ENCODE measurements around the gene CCDC88C.

The CCDC88C gene

DNA sequence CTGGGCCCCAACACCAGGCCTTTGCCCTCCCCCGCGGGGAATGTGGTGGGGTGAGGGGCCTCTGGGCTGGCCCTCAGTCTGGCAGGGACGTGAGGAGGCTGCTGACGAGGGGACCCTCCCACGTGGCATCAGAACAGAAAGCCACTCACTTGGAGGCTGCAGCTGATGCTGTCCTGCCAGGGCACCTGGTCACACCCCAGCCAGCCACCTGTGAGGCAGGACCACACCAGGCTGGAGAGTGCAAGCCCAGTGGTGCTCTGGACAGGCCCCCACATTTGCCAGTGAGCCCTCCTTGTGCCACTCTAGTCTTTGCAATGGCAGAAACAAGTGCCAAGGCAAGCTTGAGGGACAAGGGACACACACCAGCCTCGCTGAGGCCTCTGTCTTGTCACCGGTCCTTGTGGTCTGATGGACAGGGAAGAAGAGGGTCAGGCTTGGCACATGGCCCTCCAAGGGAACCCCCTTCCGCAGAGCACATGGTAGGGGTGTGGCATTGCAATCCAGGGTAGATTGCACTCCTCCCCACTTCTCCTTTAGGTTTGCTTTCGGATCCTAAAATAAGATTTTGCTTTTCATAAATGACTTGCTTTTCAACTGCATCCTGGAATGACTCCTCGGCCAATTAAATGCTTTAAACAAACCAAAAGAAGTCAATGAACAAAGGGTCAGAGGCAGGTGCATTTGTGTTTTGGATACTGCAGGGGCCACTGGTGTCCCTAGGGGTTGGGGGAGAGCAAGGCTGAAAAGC lies 53.7 kb downstream of the CCDC88C start:
- DNase-seq, result no peak

DNA sequence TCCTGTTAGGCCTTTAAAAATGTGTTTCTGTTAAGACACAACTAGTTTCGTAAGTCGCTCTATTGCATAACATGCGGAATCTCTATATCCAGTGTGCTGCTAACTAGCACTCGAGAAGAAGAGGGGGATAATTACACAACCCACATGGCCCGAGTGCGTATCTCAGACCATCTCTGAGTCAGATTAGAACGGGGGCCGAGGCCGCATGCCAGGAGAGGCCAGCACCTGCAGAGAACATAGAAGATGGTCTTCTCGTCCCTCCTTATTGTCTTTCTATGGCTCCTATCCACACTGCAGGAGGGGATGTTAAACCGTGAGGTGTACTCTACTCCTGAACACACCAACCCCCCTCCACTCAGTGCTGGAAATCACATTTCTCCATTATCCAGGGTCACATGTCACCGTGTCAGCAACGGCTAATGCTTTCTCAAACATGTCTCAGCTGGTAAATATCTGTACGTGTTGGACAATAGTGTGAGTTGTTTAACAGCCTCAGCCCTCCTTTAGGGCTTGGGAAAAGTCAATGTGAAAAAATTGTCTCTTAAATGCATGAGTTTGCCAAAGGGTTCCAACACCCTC lies 56.3 kb downstream of the CCDC88C start:
- no peak for DNase-seq

DNA sequence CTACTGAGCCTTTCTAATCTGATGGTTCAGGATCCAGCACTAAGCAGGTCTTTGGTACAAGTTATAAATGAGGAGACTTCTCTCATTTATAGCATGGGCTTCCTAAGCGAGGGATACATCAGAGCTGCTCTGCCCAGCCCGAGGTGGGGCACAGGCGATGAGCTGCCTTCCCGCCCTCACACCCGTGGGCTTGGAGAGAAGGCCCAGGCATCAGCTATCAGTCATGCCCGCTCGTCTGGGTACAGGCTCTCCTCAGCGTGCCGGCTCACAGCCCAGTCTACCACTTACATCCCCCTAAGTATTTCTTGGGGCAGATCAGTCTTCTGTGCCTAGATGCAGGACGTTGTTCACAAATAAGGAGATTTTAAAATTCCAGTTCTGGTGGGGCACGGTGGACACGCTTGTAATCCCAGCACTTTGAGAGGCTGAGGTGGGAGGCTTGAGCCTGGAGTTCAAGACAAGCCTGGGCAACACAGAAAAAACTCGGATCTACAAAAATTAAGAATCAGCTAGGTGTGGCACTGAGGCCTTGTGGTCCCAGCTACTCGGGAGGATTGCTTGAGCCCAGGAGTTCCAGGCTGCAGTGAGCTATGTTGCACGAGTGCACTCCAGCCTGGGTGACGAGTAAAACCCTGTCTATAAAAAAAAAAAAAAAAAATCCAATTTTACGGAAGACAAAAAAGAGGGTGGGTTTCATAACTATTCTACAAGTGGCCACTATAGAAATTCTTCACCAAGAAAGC lies 57.0 kb downstream of the CCDC88C start:
- no peak for DNase-seq

DNA sequence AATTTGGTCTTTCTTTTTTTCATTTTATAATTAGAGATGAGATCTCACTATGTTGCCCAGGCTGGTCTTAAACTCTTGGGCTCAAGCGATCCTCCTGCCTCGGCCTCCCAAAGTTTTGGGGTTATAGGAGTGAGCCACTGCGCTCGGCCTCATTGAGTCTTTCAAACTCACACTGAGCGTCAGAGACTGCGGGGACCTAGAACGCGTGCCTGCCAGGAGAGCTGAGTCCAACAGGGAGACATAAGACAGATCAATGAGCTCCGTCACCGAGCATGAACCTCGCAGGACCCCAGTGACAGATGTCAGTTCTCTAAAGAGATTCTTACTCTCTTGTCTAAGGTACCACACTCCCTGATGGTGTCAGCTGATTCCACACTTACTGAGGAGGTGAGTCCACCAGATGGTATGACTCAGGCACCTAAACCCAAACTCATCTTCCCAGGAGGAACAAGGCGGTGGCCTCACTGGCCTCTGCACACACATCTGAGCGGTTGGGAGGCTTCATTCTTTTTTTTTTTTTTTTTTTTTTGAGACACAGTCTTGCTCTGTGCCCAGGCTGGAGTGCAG lies 58.9 kb downstream of the CCDC88C start:
- no peak for DNase-seq

DNA sequence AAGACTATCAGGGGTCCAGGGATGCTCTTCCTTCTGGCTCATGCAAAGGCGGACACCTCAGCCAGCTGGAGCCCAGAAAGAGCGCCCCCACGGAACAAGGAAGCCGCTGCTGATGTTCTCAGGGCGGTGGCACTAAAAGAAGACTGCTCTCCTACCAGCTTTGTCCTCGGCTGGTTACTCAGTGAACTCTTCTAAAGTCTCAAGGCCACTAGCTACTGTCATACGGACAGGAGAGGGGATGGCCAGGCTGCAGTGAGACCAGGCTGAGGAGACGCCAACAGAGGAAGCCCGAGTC lies 59.6 kb downstream of the CCDC88C start:
- DNase-seq, result no peak

DNA sequence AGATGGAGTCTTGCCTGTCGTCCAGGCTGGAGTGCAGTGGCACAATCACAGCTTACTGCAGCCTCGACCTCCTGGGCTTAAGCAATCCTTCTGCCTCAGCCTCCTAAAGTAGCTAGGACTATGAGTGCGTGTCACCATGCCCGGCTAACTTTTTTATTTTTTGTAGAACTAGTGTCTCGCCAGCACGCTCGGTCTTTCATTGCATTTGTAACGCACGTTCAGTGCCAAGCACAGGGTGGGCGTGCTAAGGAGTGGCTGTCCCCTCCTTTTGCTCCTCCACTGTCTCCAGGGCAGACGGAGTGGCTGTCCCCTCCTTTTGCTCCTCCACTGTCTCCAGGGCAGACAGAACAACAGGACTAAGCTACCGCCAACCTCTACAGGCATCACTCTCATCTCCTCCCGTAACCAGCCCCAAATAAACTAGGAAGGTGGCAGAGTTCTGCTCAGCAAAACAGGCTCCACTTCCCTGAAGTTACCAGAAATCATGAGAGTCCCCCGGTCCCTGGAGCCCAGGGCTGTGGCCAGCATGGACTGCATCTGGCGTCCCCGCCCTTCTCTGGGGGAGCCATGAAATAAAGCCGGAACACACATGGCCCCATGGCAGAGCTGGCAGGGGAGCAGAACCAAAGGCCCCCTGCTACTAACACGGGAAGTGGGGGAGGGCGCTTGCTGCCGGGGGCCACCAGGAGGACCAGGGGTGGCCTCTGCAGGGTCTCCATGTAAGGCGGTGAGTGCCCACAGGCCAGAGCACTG lies 60.2 kb downstream of the CCDC88C start:
- no peak for DNase-seq

DNA sequence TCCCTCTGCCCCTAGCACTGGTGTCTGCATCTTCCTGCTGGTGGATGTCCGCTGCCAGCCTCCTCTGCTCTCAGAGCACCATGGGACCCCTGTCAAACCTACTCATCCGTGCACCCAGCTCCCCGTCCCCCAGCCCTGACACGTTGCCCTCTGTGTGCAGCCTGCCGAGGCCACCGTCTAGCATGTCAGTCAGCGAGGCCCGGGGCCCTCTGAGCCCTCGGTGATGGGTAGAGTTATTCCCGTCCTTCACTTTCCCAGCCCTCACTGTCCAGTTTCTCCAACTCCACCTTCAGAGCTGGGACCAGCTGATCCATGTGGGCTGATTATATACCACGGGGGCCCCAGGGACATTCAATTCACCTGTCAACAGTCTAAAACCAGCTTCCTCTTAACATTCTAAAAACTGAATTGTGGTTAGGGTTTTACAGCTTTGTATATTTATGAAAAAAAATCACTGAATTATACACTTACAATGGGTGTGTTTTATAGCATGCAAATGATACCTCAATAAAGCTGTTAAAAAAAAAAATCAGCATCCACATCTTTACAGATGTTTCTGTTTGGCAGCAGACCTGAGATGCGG lies 61.3 kb downstream of the CCDC88C start:
- DNase-seq, result no peak

DNA sequence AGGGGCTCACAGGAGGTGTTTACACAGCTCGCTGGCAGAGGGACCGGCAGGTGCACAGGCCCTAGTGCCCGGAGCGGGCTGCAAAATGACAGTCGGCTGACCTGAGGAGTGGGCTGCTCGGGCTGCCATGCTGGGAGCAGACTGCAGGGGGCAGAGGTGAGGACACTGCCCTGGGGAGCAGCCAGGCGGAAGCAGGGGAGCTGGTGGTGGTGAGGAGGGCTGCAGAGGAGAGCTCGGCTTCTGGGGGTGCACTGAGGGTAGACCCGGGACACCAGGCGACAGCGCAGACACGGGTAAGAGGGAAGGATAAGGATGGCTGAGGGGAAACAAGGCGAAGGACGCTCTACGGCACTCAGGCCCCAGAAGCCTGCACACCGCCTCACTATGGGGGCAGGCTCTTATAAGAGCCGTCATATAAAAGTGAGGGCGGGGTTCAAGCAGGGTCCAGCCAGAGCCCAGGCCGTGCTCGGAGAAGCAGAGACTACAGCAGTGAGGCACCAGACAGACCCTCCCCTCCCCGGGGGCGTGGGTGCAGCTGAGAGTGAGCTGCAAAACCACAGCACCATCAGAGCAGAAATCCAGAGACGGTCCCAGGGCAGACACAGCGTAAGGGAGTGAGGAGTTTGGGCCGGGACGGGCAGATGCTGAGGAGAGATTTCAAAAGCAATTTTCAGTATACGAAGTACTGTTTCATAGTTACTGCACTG lies 62.5 kb downstream of the CCDC88C start:
- DNase-seq, result peak; percentile 59 to 68

DNA sequence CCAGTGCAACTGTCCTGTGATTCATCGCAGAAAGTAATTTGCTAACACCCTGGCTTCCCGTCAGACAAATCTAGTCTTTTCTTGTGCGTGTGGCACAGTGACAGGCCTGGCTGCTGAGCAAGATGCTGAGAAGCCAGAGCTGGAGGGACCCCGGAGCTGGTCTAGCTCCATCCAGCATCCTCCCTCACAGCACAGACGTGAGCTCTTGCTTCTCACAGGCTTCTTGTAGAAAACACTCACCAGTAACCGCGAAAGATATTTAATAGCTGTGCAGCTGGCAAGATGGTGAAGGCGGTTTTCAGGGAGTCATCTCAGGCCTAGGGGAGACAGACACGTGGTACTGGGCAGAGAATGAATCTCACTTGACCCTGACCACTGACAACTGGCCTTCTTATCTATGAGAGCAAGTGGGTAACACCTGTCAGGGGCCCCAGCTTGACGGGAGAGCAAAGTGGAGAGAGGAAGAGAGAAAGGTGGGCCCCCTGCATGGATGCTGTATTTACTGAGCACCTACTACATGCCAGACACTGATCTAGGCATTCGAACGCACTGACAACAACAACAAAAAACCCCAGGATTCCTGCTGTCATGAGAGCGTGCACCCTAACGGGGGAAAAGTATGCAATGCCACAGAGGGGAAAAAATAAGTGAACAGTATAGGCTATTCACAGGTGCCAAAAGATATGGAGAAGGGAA lies 63.3 kb downstream of the CCDC88C start:
- no peak for DNase-seq

DNA sequence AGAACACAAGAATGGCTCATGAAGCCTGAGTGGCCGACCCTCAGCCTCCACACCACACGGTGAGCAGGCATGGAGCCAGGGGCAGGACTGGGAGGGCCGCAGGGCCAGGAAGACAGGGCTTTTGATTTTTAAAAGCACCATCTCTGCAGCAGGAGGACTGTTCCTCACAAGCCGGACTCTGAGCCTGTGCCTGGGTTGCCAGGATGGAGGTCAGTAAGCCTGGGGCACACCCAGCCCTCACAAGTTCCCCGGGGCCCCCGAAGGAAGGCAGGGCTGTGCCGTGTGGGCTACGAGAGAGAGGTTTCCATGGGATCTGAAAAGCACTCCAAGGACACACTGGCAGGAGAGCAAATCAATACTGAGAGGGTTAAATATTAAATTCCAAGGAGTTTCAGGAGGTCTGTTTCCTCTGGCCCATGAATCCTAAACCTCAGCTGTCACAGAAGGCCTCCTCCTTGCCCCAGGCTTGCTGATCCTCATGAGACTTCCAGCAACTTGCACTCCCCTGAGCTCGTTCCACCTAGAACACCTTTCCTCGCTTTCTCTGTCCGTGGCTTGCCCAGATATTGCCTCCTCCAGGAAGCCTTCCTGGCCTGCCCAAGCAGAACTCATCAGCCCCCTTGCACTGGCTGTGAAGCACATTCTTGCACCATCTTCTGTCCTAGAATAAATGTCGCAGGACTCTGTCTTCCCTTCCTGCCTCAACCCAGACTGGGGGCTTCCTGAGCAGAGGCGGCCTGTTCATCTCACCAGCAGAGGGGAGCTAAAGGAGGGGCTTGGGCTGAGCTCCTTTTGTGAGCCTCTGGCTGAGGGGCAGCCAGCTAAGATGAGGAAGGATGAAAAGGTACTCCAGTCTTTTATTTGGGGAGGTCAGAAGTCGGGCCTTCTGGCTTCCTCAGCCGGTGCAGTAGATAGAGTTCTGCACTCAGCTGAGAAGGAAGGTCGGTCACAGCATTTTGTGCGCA lies 64.6 kb downstream of the CCDC88C start:
- no peak for DNase-seq

DNA sequence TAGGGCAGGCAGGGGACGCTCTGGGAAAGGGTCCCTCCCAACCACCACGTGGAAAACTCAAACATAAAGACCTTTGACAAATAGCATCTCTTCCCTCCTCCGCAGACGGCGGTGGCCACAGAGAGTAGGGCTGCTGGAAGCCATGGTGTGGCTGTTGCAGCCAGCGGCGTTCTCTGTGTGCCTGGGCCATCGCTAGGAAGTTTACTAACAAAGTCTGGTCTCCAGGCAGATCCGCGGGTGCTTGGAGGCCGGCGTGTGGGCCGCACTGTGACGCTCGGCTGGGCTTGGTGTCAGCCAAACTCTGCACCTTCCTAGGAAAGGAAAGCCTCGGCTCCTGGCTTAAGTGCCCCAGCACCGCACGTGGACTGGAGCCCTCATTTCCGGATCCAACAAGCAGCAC lies 65.6 kb downstream of the CCDC88C start:
- no peak for DNase-seq

DNA sequence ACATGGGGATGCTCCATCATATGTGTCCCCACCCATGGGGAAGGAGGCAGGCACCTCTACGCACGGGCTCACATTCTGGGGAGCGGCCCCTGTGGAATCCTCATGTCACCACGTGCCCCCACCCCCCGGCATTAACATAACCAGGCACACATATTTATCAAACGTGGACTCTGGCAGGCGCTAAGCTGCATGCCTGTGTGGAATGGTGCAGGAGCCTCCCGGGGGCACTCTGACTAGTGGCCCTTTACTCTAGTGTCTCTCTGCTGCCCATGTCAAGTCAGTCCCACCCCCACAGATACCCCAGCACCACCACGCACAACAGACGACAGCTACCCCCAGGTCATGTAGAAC lies 66.1 kb downstream of the CCDC88C start:
- no peak for DNase-seq

DNA sequence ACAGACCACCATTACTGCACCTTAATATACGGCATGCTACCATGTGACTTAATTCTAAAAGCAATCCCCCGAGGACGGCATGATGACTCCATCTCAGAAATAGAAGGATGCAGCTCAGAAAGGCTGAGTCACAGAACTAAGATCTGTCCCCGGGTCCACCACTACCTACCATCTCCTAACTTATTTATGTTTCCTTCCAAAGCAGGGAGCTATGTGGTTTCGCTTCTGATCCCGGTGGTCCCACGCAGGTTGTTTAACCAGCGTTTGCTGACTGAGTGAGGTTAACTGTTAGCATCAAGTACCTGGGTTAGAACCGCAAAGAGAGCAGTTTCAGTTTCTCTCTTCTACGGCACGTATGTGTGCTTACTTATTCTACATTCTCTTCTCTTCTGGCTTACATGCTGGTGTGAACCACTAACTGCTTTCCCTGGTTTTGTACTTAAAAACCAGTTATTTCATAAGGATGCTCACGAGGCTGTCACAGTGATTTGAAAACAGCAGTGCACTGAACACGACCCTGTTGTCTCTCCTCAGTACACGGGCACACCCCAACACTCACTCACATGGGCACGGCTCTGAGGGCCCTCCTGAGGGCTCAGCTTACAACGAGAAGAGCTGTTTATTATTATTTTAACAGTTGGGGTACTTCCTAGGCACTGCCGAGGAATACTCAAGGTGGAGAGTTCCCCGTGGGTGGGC lies 66.7 kb downstream of the CCDC88C start:
- DNase-seq, result peak; percentile 68 to 71

DNA sequence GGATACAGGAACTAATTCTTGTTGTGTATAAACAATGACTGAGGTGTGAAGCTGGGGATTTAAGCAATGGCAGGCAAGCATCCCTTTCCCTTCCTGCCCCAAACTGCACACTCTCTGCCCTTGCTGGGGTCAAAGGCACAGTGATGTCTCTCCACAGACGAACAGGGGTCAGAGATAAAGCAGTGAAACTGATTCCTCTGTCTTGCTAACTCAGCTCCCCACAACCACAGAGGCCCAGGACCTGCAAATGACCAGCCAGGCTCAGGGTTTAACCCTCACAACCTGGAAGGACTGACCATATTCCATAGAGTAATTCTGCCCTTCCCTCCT lies 67.2 kb downstream of the CCDC88C start:
- no peak for DNase-seq

DNA sequence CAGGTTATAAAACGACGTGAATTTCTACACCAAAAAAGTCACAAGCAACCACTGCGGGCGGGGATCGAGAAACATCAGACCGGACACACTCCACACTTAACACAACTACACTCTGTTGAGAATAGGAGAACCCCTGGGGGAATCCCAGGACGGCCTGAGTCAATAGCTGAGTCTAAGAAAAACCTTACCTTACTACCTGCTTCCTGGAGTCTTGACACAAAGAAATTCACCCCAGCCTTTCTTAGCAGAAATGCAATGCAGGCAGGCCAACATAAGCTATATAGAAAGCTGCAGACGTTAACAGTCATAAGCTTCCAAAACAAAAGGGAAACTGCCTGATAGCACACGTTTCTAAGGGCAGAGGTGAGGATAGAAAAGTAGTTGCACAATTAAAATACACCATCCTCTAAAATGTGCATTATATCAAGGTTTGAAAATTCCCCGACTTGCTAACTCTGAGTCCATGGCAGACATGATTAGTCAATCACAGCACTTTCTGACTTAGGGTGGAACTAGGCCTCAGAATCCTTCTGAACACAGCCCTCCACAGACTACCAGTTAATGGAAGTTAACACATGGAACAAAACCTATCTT lies 68.0 kb downstream of the CCDC88C start:
- peak; percentile 69 to 71 for DNase-seq

DNA sequence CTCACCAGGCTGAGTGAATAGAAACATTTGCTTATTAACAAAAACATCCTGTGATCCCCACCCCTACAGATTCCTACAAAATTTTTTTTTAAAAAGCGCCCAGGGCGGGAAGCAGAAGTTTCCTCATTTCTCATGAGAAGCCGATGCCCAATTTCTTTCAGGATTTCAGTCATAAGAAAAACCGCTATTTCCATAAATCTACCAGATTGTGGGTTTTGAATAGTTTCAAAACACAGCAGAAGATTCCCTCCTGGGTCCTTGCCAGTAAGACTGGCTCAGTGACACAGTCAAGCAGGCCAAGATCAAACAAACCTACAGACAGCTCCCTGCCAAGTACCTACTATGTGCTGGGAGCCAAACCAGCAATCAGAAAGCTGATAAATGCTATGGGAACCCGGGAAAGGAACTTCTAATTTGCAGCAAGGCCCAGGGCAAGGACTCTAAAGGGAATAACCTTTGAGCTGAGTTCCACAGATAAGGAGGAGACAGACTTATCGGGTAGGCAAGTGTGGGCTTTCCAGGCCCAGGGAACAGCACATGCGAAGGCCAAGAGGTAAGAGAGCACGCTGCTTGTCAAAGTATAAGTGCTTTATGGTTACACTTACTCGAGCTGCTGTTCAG lies 68.7 kb downstream of the CCDC88C start:
- DNase-seq, result no peak

DNA sequence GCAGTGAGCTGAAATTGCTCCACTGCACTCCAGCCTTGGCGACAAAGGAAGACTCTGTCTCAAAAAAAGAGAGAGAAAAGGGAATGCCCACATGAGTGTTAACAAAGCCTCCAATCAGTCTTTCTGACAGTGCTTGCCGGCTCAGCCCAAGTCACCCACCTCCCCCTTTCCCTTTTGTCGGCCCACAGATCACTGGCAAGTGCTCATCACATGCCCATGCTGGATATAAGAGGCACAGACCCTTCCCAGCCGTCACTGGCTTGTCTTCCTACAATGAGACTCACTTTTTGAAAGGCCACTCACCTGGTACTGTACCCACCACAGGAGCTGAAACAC lies 70.8 kb downstream of the CCDC88C start:
- DNase-seq, result no peak

DNA sequence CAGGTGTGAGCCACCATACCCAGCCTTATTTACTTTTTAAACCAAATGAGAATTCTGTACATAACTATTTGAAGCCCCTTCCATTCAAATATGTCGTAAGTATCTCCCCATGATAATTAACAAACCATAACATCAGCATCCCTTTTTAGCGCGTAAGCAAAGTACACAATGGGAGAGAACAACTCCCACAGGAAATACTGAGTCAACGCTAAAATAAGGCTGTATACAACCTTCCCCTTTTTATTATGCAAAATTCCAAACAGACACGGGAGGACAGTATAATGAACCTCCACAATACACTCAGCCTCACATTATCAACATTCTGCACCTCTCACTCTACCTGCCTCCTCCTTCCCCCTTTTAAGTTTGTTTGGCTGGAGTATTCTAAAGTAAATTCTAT lies 73.5 kb downstream of the CCDC88C start:
- DNase-seq, result no peak

DNA sequence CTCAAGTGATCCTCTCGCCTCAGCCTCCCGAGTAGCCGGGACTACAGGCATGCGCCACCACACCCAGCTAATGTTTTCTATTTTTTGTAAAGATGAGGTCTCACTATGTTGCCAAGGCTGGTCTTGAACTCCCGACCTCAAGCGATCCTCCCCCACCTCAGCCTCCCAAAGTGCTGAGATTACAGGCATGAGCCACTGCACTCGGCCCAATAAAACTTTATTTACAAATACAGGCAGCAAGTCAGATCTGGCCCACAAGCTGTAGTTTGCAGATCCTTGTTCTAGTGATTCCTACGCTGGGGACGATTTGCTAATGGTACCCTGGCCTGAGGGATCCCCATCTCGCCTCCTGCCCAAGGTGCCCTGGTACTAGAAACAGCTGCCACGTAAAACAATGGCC lies 74.6 kb downstream of the CCDC88C start:
- DNase-seq, result no peak
